Spinal cord (tissue), 10 donors: Measurements from ENCODE around the gene CCDC88C. TPM values are rescaled to one million over a fixed set of nuclear protein-coding genes. Genes with fewer than 3 reads are reported as not detected.
A peak's percentile ranks its signal among the peaks of the same experiment; 100 is the strongest.

Source experiments
- DNase-seq, 6 donors: peaks; one replicate each; pipeline versions ENCODE4 v3.0.0 to v3.0.0-alpha.2; 2013 to 2015; ENCODE audit warnings: low spot score in 6 of 6, low read depth in 4 of 6
- H3K27ac ChIP-seq: one replicate; pipeline ENCODE4 v1.5.1; 2013; ENCODE audit warnings: low read depth, low read length, control low read depth
- H3K27me3 ChIP-seq: one replicate; pipeline ENCODE4 v1.6.1; 2013; ENCODE audit warnings: low read length; ENCODE audit not compliant: control insufficient read depth, insufficient read depth
- H3K36me3 ChIP-seq: one replicate; pipeline ENCODE4 v1.6.1; 2013; ENCODE audit warnings: low read length; ENCODE audit not compliant: control insufficient read depth, insufficient read depth
- H3K4me1 ChIP-seq: one replicate; pipeline ENCODE4 v1.6.1; 2013; ENCODE audit warnings: low read length; ENCODE audit not compliant: control insufficient read depth, insufficient read depth
- H3K4me3 ChIP-seq: one replicate; pipeline ENCODE4 v1.5.1; 2013; ENCODE audit warnings: low read depth, low read length, control low read depth
- H3K9me3 ChIP-seq: one replicate; pipeline ENCODE4 v1.6.1; 2013; ENCODE audit warnings: low read length; ENCODE audit not compliant: control insufficient read depth, insufficient read depth
- WGBS: methylation state at CpG from one replicate; pipeline ENCODE4 v1.1.5; 2013; ENCODE audit warnings: missing lambda C conversion rate; ENCODE audit not compliant: insufficient coverage; 5-methylcytosine and 5-hydroxymethylcytosine counted together
- polyA plus RNA-seq, 2 donors: library from polyadenylated mRNA; unstranded; fragments of 120-200 nt; gene quantifications; one replicate each; pipeline ENCODE4 v1.2.1, GENCODE V29; 2013; ENCODE audit not compliant: insufficient read length in 2 of 2
- total RNA-seq, 2 donors: library from RNA; depleted of rRNA in 1 of 2; stranded (reverse); fragments of 120-200 nt in 1 of 2; fragments of >200 nt in 1 of 2; gene quantifications; one replicate each; pipeline versions ENCODE4 v1.2.3 to v1.2.4, GENCODE V29; 2013 to 2014
- donor health status: healthy.

Gene CCDC88C
- total and polyA plus RNA-seq, 4 donors = 8.8 to 22.6 (median 19.9) TPM

DNA sequence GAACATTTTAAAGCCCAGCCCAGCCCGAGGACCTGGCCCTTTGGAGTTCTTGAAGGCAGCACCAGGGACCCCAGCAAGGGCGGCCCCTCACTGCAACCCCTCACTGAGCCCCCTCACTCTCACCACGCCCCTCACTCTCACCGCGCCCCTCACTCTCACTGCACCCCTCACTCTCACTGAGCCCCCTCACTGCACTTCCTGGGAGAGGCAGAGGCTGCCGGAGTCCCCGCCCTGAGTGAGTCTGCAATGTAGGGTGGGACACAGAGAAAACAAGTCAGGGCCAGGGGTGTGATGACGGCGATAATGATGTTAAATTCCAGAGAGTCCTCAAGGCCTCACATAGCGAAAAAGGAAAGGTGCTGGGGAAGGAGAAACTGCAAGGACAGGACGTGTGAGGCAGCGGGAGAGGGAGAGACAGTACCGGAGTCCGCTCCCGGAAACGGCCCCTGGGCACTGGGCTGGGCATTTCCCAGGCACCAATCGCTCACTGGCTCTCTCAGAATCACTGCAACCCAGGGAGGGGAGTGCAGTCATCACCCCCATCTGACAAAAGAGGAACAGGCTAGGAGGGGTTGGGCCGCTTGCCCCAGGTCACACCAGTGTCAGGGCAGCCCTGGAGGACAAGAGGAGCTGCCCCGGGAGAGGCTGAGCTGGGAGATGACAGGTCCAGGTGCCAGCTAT is 24.9 kb downstream of the CCDC88C start:
- Histone ChIP-seq H3K9me3 (no peaks in the 10 kb centered on the region), H3K36me3 (peaks cover 3% of the 10 kb centered on the region), H3K27me3 (no peaks in the 10 kb centered on the region), H3K4me3 (no peak overlapping the region), H3K4me1 (peaks cover 51% of the 10 kb centered on the region), H3K27ac (no peak overlapping the region)
- 73% methylated on average over 9 of the region's 19 CpGs for WGBS
- DNase-seq = no peak

DNA sequence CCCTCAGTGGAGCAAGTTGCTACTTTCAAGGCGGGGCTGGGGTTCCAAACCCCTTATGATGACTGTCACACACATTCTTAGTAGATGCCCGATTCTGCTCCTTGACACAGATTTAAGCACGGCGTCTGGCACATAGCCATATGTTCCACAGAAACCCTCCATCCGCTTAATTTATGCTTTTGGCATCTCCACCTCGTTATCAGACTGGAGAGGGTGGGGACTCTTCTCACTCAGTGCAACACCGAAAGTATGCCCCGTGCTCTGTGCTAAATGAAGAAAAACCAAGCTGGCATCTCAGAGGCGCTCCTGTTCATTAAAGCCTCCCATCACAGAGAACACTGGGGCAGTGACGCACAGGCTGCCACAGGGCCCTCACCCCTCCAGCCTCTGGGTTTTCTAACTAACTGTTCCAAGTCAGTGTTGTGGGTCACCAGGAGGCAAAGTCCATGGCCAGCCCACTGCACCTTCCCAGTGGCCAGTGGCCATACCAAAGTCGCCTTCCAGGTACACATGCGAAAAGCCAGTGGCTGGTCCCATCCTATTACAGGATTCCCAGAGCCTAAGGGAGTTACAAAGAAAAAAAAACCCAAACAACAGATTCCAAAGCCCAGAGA is 27.3 kb downstream of the CCDC88C start:
- 47% methylated on average over 10 of the region's 12 CpGs for WGBS
- no peaks in the 10 kb centered on the region for H3K9me3 ChIP-seq
- DNase-seq = peak in 2 of 6 donors; percentile 69 to 94
- H3K4me3 ChIP-seq = no peak overlapping the region
- no peaks in the 10 kb centered on the region for H3K27me3 ChIP-seq
- no peak overlapping the region for H3K27ac ChIP-seq
- peaks cover 3% of the 10 kb centered on the region for H3K36me3 ChIP-seq
- H3K4me1 ChIP-seq = peaks cover 43% of the 10 kb centered on the region

DNA sequence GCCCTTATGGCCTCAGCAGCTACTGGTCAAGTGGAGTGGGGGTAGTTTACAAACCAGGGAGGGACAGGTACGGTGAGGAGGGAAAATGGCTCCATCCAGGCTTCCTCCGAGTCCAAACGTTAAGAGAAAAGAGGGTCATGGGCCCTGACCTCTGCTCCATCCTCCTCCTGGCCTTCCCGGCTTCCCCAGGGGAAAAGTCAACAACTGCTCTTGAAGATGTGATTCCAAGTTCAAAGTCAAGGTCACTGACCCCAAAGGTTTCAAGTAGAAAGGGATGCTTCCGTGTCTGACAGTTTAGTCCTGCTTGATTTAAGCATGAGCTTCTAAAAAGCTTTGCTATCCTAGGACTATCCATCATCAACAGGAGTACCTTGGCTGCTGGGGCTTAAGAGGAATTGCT is 28.5 kb downstream of the CCDC88C start:
- Histone ChIP-seq H3K36me3 (peaks cover 3% of the 10 kb centered on the region), H3K27ac (no peak overlapping the region), H3K27me3 (no peaks in the 10 kb centered on the region), H3K9me3 (no peaks in the 10 kb centered on the region), H3K4me3 (no peak overlapping the region), H3K4me1 (peaks cover 43% of the 10 kb centered on the region)
- 78% methylated on average over 3 of the region's 5 CpGs for WGBS
- no peak for DNase-seq

DNA sequence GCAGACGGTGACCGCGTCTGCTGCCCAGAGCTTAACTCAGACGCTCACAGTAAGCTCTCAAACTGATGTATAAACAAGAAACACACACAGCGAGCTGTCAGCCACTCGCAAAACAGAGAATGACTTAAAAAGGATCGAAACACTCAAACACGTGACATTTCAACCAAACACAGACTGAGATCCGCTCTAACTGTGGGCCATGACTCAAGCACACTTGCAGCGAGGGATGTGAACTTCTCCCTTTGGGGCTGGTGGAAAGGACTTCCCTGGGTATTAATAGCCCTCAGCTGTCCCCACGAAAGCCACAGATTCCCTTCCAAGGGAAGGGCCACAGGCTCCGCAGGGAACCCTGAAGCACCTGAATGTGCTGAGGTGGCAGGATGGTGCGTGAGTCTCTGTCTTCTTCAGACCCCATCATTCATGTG is 29.1 kb downstream of the CCDC88C start:
- Histone ChIP-seq H3K27ac (no peak overlapping the region), H3K4me3 (no peak overlapping the region), H3K36me3 (peaks cover 3% of the 10 kb centered on the region), H3K4me1 (peaks cover 43% of the 10 kb centered on the region), H3K27me3 (no peaks in the 10 kb centered on the region), H3K9me3 (no peaks in the 10 kb centered on the region)
- DNase-seq = no peak
- WGBS = 79% methylated on average over 11 of the region's 13 CpGs

DNA sequence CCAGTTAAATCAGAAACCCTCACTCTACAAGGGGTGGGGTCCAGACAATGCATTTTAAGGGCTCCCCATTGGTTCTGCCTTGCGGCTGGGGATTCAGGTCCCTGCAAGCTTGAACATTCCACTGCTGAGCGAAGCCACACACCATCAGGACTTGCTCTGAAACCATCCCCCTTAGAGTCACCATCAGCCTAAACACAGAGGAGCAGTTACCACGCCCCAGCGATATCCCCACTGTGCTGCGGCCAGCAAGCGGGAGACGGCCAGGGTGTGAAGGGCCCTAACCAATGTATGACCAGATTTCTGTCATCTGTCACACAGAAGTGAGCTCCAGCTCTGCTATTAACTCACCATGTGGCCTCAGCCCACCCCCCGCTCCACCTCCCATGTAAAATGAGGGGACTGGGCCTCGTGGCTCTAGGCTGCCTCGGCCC is 29.7 kb downstream of the CCDC88C start:
- 80% methylated on average over 9 of the region's 10 CpGs for WGBS
- H3K27ac ChIP-seq = no peak overlapping the region

DNA sequence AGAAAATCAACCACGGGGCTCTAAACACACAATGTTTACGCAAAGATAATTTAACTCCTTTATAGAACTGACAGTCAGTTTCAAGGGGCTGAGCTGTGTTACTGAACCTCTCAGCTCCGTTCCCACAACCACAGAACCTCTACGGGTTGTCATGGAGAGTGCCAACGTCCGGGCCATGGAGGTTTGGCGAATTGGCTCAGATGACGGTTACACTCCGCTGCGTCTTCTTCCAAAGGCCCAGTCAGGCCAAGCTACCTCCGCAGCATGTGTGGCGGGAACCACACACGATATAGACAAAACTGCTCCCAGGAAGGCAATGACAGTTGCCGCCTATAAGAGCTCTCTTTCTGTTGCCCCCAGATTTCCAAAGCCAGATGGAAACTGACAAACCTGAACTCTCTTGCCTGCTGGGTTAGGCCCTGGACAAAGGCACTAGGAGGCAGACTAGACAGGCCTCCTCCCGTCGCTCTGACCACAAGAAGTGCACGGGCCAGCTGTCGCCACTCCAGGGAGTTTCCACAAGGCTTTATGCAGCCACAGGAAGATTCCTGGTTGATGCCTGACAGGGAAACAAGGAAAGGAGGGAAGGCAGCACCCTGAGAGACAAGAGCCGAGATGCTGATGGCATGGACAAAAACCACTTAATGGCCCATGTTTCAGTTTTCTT is 30.3 kb downstream of the CCDC88C start:
- peak in 2 of 6 donors; percentile 48 to 62 for DNase-seq
- Histone ChIP-seq H3K27me3 (no peaks in the 10 kb centered on the region), H3K4me3 (no peak overlapping the region), H3K4me1 (peaks cover 41% of the 10 kb centered on the region), H3K9me3 (no peaks in the 10 kb centered on the region), H3K27ac (no peak overlapping the region), H3K36me3 (no peaks in the 10 kb centered on the region)
- WGBS = 36% methylated on average over 19 of the region's 19 CpGs

More for the DNA sequence above, 29.7 kb downstream of the CCDC88C start:
- DNase-seq = no peak
- H3K27me3 ChIP-seq = no peaks in the 10 kb centered on the region
- peaks cover 44% of the 10 kb centered on the region for H3K4me1 ChIP-seq
- H3K4me3 ChIP-seq = no peak overlapping the region
- H3K9me3 ChIP-seq = no peaks in the 10 kb centered on the region
- peaks cover 2% of the 10 kb centered on the region for H3K36me3 ChIP-seq

DNA sequence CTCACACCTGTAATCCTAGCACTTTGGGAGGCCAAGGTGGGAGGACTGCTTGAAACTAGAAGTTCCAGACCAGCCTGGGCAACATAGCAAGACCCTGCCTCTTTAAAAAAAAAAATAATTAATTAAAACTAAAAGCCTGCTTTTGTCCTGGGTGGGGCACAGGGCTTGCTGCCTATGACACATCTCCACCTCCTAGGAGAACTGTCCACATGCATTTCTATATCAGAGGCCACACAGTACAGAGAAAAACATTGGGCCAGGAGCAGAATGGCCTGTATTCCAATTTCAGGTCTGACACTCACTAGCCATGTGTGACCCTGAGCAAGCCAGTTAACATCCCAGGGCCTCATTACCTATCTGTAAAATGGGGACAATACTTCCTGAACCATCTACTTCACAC is 31.9 kb downstream of the CCDC88C start:
- DNase-seq = no peak
- H3K27ac ChIP-seq = no peak overlapping the region
- H3K36me3 ChIP-seq = no peaks in the 10 kb centered on the region
- H3K4me3 ChIP-seq = no peak overlapping the region
- no peaks in the 10 kb centered on the region for H3K9me3 ChIP-seq
- H3K4me1 ChIP-seq = peaks cover 48% of the 10 kb centered on the region
- H3K27me3 ChIP-seq = no peaks in the 10 kb centered on the region

DNA sequence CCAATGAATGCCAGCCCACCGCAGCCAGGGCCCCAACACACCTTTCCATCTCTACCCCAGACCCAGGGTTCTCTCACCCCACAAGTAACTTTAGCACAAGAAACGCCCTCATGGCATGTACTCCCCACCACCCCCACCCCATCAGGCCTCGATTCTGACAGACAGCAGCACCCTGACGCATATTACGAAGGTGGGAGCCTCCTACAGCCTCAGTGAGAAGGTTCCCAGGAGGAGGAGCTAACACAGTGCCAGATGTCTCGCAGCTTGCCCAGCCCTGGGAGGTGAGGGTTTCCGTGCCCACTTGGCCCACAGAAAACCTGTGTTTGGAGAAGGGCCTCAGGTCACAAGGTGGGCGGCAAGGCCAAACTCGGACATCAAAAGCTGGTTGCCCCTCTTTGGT is 32.4 kb downstream of the CCDC88C start:
- DNase-seq = no peak
- H3K4me1 ChIP-seq = peaks cover 47% of the 10 kb centered on the region
- no peak overlapping the region for H3K4me3 ChIP-seq
- H3K9me3 ChIP-seq = no peaks in the 10 kb centered on the region
- no peaks in the 10 kb centered on the region for H3K27me3 ChIP-seq
- H3K27ac ChIP-seq = no peak overlapping the region
- 94% methylated on average over 9 of the region's 9 CpGs for WGBS
- no peaks in the 10 kb centered on the region for H3K36me3 ChIP-seq

DNA sequence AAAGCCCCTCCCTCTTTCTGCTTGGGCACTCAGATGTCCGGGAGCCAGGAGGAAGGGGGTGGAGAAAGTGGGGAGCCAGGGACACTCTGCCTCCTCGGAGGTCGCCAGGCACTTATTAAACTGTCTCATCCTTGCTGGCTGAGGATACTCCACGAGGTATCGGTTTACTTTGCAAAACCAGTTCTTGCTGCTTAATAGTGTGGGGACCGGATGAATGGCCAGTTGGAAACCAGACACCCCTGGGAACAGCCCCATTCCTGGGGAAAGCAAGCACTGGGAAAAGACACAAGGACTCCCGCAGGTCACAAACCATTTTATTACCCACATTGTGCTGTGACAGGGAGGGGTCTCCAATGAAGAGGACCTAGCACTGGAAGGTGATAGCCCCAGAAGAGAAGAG is 34.2 kb downstream of the CCDC88C start:
- Histone ChIP-seq H3K9me3 (no peaks in the 10 kb centered on the region), H3K36me3 (no peaks in the 10 kb centered on the region), H3K27me3 (no peaks in the 10 kb centered on the region), H3K4me1 (peaks cover 53% of the 10 kb centered on the region), H3K4me3 (no peak overlapping the region), H3K27ac (no peak overlapping the region)
- no peak for DNase-seq
- no CpG with 5 or more reads among the region's 7 CpGs for WGBS
